Left lung (tissue), 10 donors: ENCODE measurements around the gene ABI3BP. TPM values are rescaled to one million over a fixed set of nuclear protein-coding genes. Genes with fewer than 3 reads are reported as not detected.
A peak's percentile ranks its signal among the peaks of the same experiment; 100 is the strongest.

Experiments
- ATAC-seq: fragments of 200-7000 bp; cut with Tn5 transposase; one replicate; pipeline ENCODE4 v1.9.1; 2020; ENCODE audit warnings: moderate library complexity
- DNase-seq, 4 donors: peaks; one replicate each; pipeline ENCODE4 v3.0.0-alpha.2; 2013 to 2020
- H3K27ac ChIP-seq, 2 donors: fragments of 200-600 bp; sonication (generic) in 1 of 2; one replicate each; pipeline versions ENCODE4 v1.5.0 to v1.8.0; 2020 to 2021
- H3K27me3 ChIP-seq, 2 donors: fragments of 200-600 bp; sonication (generic) in 1 of 2; one replicate each; pipeline versions ENCODE4 v1.5.0 to v1.8.0; 2020 to 2021
- H3K36me3 ChIP-seq, 2 donors: fragments of 200-600 bp; sonication (generic) in 1 of 2; one replicate each; pipeline versions ENCODE4 v1.5.0 to v1.8.0; 2020 to 2021
- H3K4me1 ChIP-seq, 2 donors: fragments of 200-600 bp; one replicate each; pipeline ENCODE4 v1.8.0; 2021
- H3K4me3 ChIP-seq, 2 donors: fragments of 200-600 bp; sonication (generic) in 1 of 2; one replicate each; pipeline versions ENCODE4 v1.5.0 to v1.8.0; 2020 to 2021; ENCODE audit warnings: mild to moderate bottlenecking in 1 of 2
- H3K9me3 ChIP-seq, 2 donors: fragments of 200-600 bp; sonication (generic) in 1 of 2; one replicate each; pipeline versions ENCODE4 v1.5.0 to v1.8.0; 2020 to 2021
- CTCF ChIP-seq, 2 donors: fragments of 200-600 bp; sonication (generic) in 1 of 2; IDR thresholded peaks; one replicate each; pipeline versions ENCODE4 v1.5.0 to v1.8.0; 2021; ENCODE audit warnings: antibody characterized with exemption in 2 of 2
- intact Hi-C, 2 donors: fragments of 100-400 bp; cut with DNase I; formaldehyde crosslinking; loops; one replicate each; pipeline versions ENCODE4 v1.11.2 to v1.14.2; 2022
- polyA plus RNA-seq, 6 donors: library from polyadenylated mRNA; unstranded; fragments of 120-200 nt; gene quantifications; one replicate each; pipeline ENCODE4 v1.2.1, GENCODE V29; 2013; ENCODE audit not compliant: insufficient read length in 6 of 6
- total RNA-seq, 2 donors: library from RNA; stranded (reverse); fragmentation: NEBNext Ultra II Directional; extraction: Animal tissue kit (Norgen Biotek cat#: 25700); gene quantifications; one replicate each; pipeline ENCODE4 v1.2.1, GENCODE V29; 2021
- donor health status: DM: no; HTN: yes; CAD: no.
- donor health status: DM: no; HTN: no; CAD: no.

ABI3BP gene
- total and polyA plus RNA-seq, 8 donors, result 65.2 to 138 (median 85.3) TPM

GRCh38 chr3:100865442-100865841, 127.8 kb downstream of the ABI3BP start:
- intact Hi-C loops, result no loop called here
- ATAC-seq (peak; percentile 84), DNase-seq (peak in 1 of 4 donors; percentile 44)
- no peak for TF ChIP-seq CTCF (IDR thresholded peaks at IDR 0.05)
- peaks cover 0 to 6% of the 10 kb centered on the region in 2 donors for H3K4me1 ChIP-seq
- H3K4me3 ChIP-seq, result no peak overlapping the region
- no peaks in the 10 kb centered on the region for H3K9me3 ChIP-seq
- H3K27ac ChIP-seq, result peak overlapping the region; percentile 46 to 58
- no peaks in the 10 kb centered on the region for H3K27me3 ChIP-seq
- H3K36me3 ChIP-seq, result no peaks in the 10 kb centered on the region

- intact Hi-C loops, result no loop called here
- ATAC-seq, result peak; percentile 92
- H3K4me1 ChIP-seq, result peaks cover 0 to 6% of the 10 kb centered on the region in 2 donors
- H3K4me3 ChIP-seq, result no peak overlapping the region
- no peaks in the 10 kb centered on the region for H3K27me3 ChIP-seq
- H3K9me3 ChIP-seq, result no peaks in the 10 kb centered on the region
- peak in 2 of 4 donors; percentile 35 to 44 for DNase-seq
- no peaks in the 10 kb centered on the region for H3K36me3 ChIP-seq
- no peak for TF ChIP-seq CTCF (IDR thresholded peaks at IDR 0.05)
- H3K27ac ChIP-seq, result peak overlapping the region; percentile 46 to 58
These were observed 128.6 kb downstream of the ABI3BP start for GRCh38 chr3:100864471-100865250.

GRCh38 chr3:100857863-100858262, 135.4 kb downstream of the ABI3BP start:
- intact Hi-C loops, result no loop called here
- no peaks in the 10 kb centered on the region for H3K36me3 ChIP-seq
- no peak overlapping the region for H3K27ac ChIP-seq
- no peaks in the 10 kb centered on the region for H3K27me3 ChIP-seq
- H3K9me3 ChIP-seq, result no peaks in the 10 kb centered on the region
- no peak overlapping the region for H3K4me3 ChIP-seq
- no peak for TF ChIP-seq CTCF (IDR thresholded peaks at IDR 0.05)
- DNase-seq, result no peak
- H3K4me1 ChIP-seq, result no peaks in the 10 kb centered on the region
- no peak for ATAC-seq

GRCh38 chr3:100856821-100857220, 136.4 kb downstream of the ABI3BP start:
- Histone ChIP-seq H3K4me3 (no peak overlapping the region), H3K4me1 (no peaks in the 10 kb centered on the region), H3K27me3 (no peaks in the 10 kb centered on the region), H3K9me3 (no peaks in the 10 kb centered on the region), H3K27ac (no peak overlapping the region), H3K36me3 (no peaks in the 10 kb centered on the region)
- no peak for DNase-seq
- intact Hi-C loops, result no loop called here
- no peak for ATAC-seq
- no peak for TF ChIP-seq CTCF (IDR thresholded peaks at IDR 0.05)

GRCh38 chr3:100852840-100853239, 140.4 kb downstream of the ABI3BP start:
- H3K36me3 ChIP-seq, result no peaks in the 10 kb centered on the region
- H3K27me3 ChIP-seq, result no peaks in the 10 kb centered on the region
- no peak overlapping the region for H3K4me3 ChIP-seq
- H3K9me3 ChIP-seq, result no peaks in the 10 kb centered on the region
- intact Hi-C loops, result no loop called here
- H3K27ac ChIP-seq, result no peak overlapping the region
- DNase-seq, result no peak
- ATAC-seq, result no peak
- no peak for TF ChIP-seq CTCF (IDR thresholded peaks at IDR 0.05)
- no peaks in the 10 kb centered on the region for H3K4me1 ChIP-seq
